ENCODE data around the gene HACD3. TPM values are rescaled to one million over a fixed set of nuclear protein-coding genes. Genes with fewer than 3 reads are reported as not detected.

HACD3 gene
- total and polyA plus RNA-seq, 2 of the 13 experiments (the other 11 are each of a cell fraction or from before 2014, with no cell fraction given) = 73.6 to 161 TPM

DNA sequence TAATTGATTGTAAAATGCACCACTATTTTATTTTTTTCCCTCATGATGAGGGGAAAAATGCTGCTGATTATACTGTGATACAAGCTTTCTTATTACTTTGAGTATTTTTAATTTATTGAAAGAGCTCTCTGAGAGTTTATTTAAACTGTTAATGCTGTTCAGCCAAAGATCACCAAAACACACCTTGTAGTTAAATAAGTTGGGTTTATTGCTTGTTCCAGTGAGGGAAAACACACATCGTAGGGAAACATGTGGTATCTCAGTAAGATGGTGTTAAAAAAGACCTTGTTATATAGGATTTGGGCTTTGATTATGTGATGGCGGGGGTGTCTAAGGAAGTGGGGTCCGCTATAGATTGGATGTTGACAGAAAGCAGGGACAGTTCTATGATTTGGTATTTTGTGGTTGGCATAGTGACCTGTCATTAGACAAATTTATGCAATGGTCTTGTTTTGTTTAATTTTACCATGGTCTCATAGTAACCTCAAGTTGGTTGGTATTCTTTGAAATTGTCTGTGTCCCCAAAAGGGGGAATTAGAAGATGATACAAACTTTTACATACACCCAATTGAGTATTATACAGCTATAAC lies 11.1 kb downstream of the HACD3 start:
- Histone ChIP-seq H3K79me2 (ENCODE audit: insufficient read depth, low read length) (peaks cover 84% of the 10 kb centered on the region), H3K9me3 (ENCODE audit: low read length) (no peaks in the 10 kb centered on the region), H3K9ac (ENCODE audit: insufficient read depth, low read depth, low read length) (no peak overlapping the region), H3K4me2 (ENCODE audit: low read depth, low read length) (no peak overlapping the region), H3K36me3 (replicated peaks in 1 of 2; ENCODE audit: control insufficient read depth in 1 of 2, insufficient read depth in 2 of 2, low read length in 2 of 2) (peaks cover 0 to 2% of the 10 kb centered on the region in 2 experiments; a peak in 1 of 5 replicates), H2AFZ (ENCODE audit: low read length) (no peak overlapping the region), H4K20me1 (ENCODE audit: insufficient read depth, low read length) (peaks cover 2% of the 10 kb centered on the region; the same call in 1 of the 2 replicates), H3K4me1 (ENCODE audit: insufficient read depth, low read length) (no peaks in the 10 kb centered on the region), H3K4me3 (replicated peaks in 1 of 3; ENCODE audit: insufficient read depth in 1 of 3, low read depth in 2 of 3, low read length in 3 of 3) (no peak overlapping the region), H3K27me3 (ENCODE audit: control insufficient read depth in 1 of 2, insufficient read depth in 2 of 2, low read length in 2 of 2) (no peaks in the 10 kb centered on the region), H3K27ac (ENCODE audit: extremely low read length, insufficient read depth, low read length) (no peak overlapping the region)
- in situ Hi-C loops (cut with HindIII; ENCODE audit: extremely low pct_ligation_motif_present, low pct_unique_long_range_greater_than_20kb) = no loop called here
- no TSS peak for BruUV-seq (replicated peaks)
- no peak for ATAC-seq
- 96% methylated on average over 3 of the region's 3 CpGs for WGBS (ENCODE audit: low lambda C conversion rate)
- FAIRE-seq = no peak
- POLR2A ChIA-PET = no interaction called here
- no peak for DNase-seq (ENCODE audit: low spot score)
- CTCF ChIA-PET (ENCODE audit: low intra/inter-chr PET ratio, low total read pairs) = no interaction called here
- intact Hi-C loops (cut with micrococcal nuclease; ENCODE audit: unreplicated experiment) = no loop called here
- TF ChIP-seq, protein P1, sequence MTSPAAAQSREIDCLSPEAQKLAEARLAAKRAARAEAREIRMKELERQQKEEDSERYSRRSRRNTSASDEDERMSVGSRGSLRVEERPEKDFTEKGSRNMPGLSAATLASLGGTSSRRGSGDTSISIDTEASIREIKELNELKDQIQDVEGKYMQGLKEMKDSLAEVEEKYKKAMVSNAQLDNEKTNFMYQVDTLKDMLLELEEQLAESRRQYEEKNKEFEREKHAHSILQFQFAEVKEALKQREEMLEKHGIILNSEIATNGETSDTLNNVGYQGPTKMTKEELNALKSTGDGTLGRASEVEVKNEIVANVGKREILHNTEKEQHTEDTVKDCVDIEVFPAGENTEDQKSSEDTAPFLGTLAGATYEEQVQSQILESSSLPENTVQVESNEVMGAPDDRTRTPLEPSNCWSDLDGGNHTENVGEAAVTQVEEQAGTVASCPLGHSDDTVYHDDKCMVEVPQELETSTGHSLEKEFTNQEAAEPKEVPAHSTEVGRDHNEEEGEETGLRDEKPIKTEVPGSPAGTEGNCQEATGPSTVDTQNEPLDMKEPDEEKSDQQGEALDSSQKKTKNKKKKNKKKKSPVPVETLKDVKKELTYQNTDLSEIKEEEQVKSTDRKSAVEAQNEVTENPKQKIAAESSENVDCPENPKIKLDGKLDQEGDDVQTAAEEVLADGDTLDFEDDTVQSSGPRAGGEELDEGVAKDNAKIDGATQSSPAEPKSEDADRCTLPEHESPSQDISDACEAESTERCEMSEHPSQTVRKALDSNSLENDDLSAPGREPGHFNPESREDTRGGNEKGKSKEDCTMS (CRISPR knock-in tag; conservative IDR thresholded peaks at IDR 0.05) = no peak
- TF ChIP-seq, protein P2, sequence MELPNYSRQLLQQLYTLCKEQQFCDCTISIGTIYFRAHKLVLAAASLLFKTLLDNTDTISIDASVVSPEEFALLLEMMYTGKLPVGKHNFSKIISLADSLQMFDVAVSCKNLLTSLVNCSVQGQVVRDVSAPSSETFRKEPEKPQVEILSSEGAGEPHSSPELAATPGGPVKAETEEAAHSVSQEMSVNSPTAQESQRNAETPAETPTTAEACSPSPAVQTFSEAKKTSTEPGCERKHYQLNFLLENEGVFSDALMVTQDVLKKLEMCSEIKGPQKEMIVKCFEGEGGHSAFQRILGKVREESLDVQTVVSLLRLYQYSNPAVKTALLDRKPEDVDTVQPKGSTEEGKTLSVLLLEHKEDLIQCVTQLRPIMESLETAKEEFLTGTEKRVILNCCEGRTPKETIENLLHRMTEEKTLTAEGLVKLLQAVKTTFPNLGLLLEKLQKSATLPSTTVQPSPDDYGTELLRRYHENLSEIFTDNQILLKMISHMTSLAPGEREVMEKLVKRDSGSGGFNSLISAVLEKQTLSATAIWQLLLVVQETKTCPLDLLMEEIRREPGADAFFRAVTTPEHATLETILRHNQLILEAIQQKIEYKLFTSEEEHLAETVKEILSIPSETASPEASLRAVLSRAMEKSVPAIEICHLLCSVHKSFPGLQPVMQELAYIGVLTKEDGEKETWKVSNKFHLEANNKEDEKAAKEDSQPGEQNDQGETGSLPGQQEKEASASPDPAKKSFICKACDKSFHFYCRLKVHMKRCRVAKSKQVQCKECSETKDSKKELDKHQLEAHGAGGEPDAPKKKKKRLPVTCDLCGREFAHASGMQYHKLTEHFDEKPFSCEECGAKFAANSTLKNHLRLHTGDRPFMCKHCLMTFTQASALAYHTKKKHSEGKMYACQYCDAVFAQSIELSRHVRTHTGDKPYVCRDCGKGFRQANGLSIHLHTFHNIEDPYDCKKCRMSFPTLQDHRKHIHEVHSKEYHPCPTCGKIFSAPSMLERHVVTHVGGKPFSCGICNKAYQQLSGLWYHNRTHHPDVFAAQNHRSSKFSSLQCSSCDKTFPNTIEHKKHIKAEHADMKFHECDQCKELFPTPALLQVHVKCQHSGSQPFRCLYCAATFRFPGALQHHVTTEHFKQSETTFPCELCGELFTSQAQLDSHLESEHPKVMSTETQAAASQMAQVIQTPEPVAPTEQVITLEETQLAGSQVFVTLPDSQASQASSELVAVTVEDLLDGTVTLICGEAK (IDR thresholded peaks at IDR 0.05) = no peak
- TF ChIP-seq, protein P2 (CRISPR knock-in tag; IDR thresholded peaks at IDR 0.05) = no peak
- TF ChIP-seq TBX2 (CRISPR knock-in tag; IDR thresholded peaks at IDR 0.05; ENCODE audit: borderline replicate concordance) (no peak), NCOA2 (CRISPR knock-in tag; IDR thresholded peaks at IDR 0.05) (no peak), MATR3 (CRISPR knock-in tag; IDR thresholded peaks at IDR 0.05) (no peak), GABPB1 (CRISPR knock-in tag; IDR thresholded peaks at IDR 0.05) (no peak), ZNF256 (CRISPR knock-in tag; conservative IDR thresholded peaks at IDR 0.05) (no peak), POLR2G (IDR thresholded peaks at IDR 0.05; ENCODE audit: low read depth, low read length) (no peak), SALL1 (CRISPR knock-in tag; IDR thresholded peaks at IDR 0.05) (no peak), TCF12 (IDR thresholded peaks at IDR 0.05) (no peak), TCF12 (CRISPR knock-in tag; IDR thresholded peaks at IDR 0.05) (no peak)
- TF ChIP-seq, protein P3, sequence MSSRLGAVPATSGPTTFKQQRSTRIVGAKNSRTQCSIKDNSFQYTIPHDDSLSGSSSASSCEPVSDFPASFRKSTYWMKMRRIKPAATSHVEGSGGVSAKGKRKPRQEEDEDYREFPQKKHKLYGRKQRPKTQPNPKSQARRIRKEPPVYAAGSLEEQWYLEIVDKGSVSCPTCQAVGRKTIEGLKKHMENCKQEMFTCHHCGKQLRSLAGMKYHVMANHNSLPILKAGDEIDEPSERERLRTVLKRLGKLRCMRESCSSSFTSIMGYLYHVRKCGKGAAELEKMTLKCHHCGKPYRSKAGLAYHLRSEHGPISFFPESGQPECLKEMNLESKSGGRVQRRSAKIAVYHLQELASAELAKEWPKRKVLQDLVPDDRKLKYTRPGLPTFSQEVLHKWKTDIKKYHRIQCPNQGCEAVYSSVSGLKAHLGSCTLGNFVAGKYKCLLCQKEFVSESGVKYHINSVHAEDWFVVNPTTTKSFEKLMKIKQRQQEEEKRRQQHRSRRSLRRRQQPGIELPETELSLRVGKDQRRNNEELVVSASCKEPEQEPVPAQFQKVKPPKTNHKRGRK (CRISPR knock-in tag; IDR thresholded peaks at IDR 0.05) = no peak

Data from HepG2 (cell line).